SU-DHL-6 (cell line): ENCODE data around the gene GAB2.

Experiments
- H2AFZ ChIP-seq: fragments of 200-600 bp; sonication (generic); 2 replicates; pipeline ENCODE4 v1.6.1; 2014; ENCODE audit warnings: low read depth, mild to moderate bottlenecking, moderate library complexity, mixed read lengths, antibody characterized with exemption, low read length; ENCODE audit not compliant: severe bottlenecking
- H3F3A ChIP-seq: fragments of 200-600 bp; shearing (Covaris generic); 2 replicates; pipeline ENCODE4 v1.6.0; 2016; ENCODE audit warnings: antibody characterized with exemption, mild to moderate bottlenecking; ENCODE audit not compliant: insufficient read depth
- H3K27ac ChIP-seq: fragments of 200-600 bp; sonication (generic); 2 replicates; pipeline ENCODE4 v1.5.1; 2016; ENCODE audit warnings: low read depth, mild to moderate bottlenecking, low read length, moderate library complexity, mixed read lengths
- H3K27me3 ChIP-seq: fragments of 200-600 bp; sonication (generic), shearing (Covaris generic); 2 replicates; pipeline ENCODE4 v1.6.0; 2014; ENCODE audit warnings: mild to moderate bottlenecking, low read length
- H3K36me3 ChIP-seq: fragments of 200-600 bp; sonication (generic); 2 replicates; pipeline ENCODE4 v1.6.1; 2014; ENCODE audit warnings: mild to moderate bottlenecking, low read length, mixed read lengths
- H3K4me2 ChIP-seq: fragments of 300-600, 200-600 bp; shearing (Covaris generic), sonication (generic); 2 replicates; pipeline ENCODE4 v1.6.0; 2014; ENCODE audit warnings: low read length, low read depth, mild to moderate bottlenecking; ENCODE audit not compliant: poor library complexity, severe bottlenecking
- H3K4me3 ChIP-seq: fragments of 200-600 bp; sonication (generic); 2 replicates; pipeline ENCODE4 v1.5.1; 2014; ENCODE audit warnings: antibody characterized with exemption, low read length, mild to moderate bottlenecking, mixed read lengths; ENCODE audit not compliant: insufficient read depth, poor library complexity, severe bottlenecking
- H3K79me2 ChIP-seq: fragments of 200-600 bp; sonication (generic); 2 replicates; pipeline ENCODE4 v1.6.1; 2014; ENCODE audit warnings: mild to moderate bottlenecking, low read length, moderate library complexity; ENCODE audit not compliant: insufficient read depth
- H3K9ac ChIP-seq: fragments of 200-600 bp; sonication (generic); 2 replicates; pipeline ENCODE4 v1.7.0; 2014; ENCODE audit warnings: mild to moderate bottlenecking, low read length
- H3K9me2 ChIP-seq: fragments of 200-600 bp; sonication (generic); replicated peaks from 2 replicates; pipeline ENCODE4 v1.6.1; 2014; ENCODE audit warnings: low read length; ENCODE audit not compliant: insufficient read depth
- H3K9me3 ChIP-seq: fragments of 200-600 bp; sonication (generic); 2 replicates; pipeline ENCODE4 v1.6.1; 2014; ENCODE audit warnings: low read length, mixed read lengths; ENCODE audit not compliant: insufficient read depth
- H4K20me1 ChIP-seq: fragments of 200-600 bp; sonication (generic); 2 replicates; pipeline ENCODE4 v1.6.1; 2014; ENCODE audit warnings: low read depth, mild to moderate bottlenecking, antibody characterized with exemption, low read length, moderate library complexity, mixed read lengths
- EZH2phosphoT487 ChIP-seq: fragments of 200-600 bp; sonication (generic), shearing (Covaris generic); conservative IDR thresholded peaks from 2 replicates; pipeline ENCODE4 v1.6.1; 2018; ENCODE audit warnings: mild to moderate bottlenecking, antibody characterized with exemption, low read length, moderate library complexity, mixed read lengths
- TF ChIP-seq, protein P1 (sequence below): fragments of 200-600 bp; sonication (generic); IDR thresholded peaks from one replicate; pipeline ENCODE4 v1.5.1; 2017; ENCODE audit warnings: antibody characterized with exemption, mild to moderate bottlenecking, low read length, moderate library complexity; ENCODE audit not compliant: insufficient read depth, poor library complexity, severe bottlenecking

Gene GAB2

DNA sequence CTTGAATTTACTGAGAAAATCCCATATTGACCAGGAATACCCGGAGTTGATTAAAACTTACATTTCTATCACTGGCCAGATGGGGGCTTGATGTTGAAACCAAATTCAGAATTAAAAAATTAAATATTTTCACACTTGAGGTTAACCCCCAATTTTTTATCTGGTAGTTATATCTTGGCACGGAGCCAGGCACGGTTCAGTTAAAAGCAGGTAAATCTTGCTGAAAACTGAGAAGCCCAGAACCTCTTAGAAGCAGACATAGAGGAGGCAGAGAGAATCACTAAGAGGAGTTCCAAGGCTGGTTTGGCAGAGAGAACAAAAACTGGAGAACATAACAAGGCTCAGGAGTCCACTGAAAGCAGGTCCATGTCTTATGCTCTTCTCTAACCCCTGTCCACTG is 151.2 kb downstream of the GAB2 start:
- Histone ChIP-seq H3K27me3 (no peaks in the 10 kb centered on the region), H3K9ac (no peak overlapping the region), H3K36me3 (no peaks in the 10 kb centered on the region), H3F3A (no peaks in the 10 kb centered on the region), H3K4me2 (no peak overlapping the region), H3K4me3 (no peak overlapping the region), H3K9me2 (no peaks in the 10 kb centered on the region), H3K9me3 (no peaks in the 10 kb centered on the region), H2AFZ (no peak overlapping the region), H3K27ac (no peak overlapping the region), H3K79me2 (no peaks in the 10 kb centered on the region), H4K20me1 (no peaks in the 10 kb centered on the region)
- TF ChIP-seq, protein P1, sequence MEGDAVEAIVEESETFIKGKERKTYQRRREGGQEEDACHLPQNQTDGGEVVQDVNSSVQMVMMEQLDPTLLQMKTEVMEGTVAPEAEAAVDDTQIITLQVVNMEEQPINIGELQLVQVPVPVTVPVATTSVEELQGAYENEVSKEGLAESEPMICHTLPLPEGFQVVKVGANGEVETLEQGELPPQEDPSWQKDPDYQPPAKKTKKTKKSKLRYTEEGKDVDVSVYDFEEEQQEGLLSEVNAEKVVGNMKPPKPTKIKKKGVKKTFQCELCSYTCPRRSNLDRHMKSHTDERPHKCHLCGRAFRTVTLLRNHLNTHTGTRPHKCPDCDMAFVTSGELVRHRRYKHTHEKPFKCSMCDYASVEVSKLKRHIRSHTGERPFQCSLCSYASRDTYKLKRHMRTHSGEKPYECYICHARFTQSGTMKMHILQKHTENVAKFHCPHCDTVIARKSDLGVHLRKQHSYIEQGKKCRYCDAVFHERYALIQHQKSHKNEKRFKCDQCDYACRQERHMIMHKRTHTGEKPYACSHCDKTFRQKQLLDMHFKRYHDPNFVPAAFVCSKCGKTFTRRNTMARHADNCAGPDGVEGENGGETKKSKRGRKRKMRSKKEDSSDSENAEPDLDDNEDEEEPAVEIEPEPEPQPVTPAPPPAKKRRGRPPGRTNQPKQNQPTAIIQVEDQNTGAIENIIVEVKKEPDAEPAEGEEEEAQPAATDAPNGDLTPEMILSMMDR: no peak
- no peak for TF ChIP-seq EZH2phosphoT487

GRCh38 chr11:78265326-78265725 is 152.3 kb downstream of the GAB2 start:
- no peaks in the 10 kb centered on the region for H4K20me1 ChIP-seq
- no peaks in the 10 kb centered on the region for H3K79me2 ChIP-seq
- no peaks in the 10 kb centered on the region for H3K9me2 ChIP-seq
- no peaks in the 10 kb centered on the region for H3K9me3 ChIP-seq
- no peaks in the 10 kb centered on the region for H3F3A ChIP-seq
- H2AFZ ChIP-seq: no peak overlapping the region
- H3K4me2 ChIP-seq: no peak overlapping the region
- H3K27me3 ChIP-seq: no peaks in the 10 kb centered on the region
- no peak for TF ChIP-seq EZH2phosphoT487
- TF ChIP-seq, protein P1: no peak
- no peaks in the 10 kb centered on the region for H3K36me3 ChIP-seq
- H3K4me3 ChIP-seq: no peak overlapping the region
- no peak overlapping the region for H3K9ac ChIP-seq
- H3K27ac ChIP-seq: no peak overlapping the region

GRCh38 chr11:78262691-78263090 is 154.9 kb downstream of the GAB2 start:
- Histone ChIP-seq H3K9me2 (no peaks in the 10 kb centered on the region), H3K27ac (no peak overlapping the region), H3K36me3 (no peaks in the 10 kb centered on the region), H2AFZ (no peak overlapping the region), H3K9me3 (no peaks in the 10 kb centered on the region), H3K27me3 (no peaks in the 10 kb centered on the region), H3K4me2 (no peak overlapping the region), H4K20me1 (no peaks in the 10 kb centered on the region), H3K79me2 (no peaks in the 10 kb centered on the region), H3K4me3 (no peak overlapping the region), H3K9ac (no peak overlapping the region), H3F3A (no peaks in the 10 kb centered on the region)
- no peak for TF ChIP-seq EZH2phosphoT487
- TF ChIP-seq, protein P1: no peak
